Measurements from ENCODE around the gene PDE3B.
"Not testable (repeated sequence)": the region's sequence is repeated elsewhere in the genome, so short reads cannot be mapped to it uniquely, and the experiment has no call there.

Gene PDE3B

GRCh38 chr11:14626650-14627049 lies 17.0 kb upstream of the PDE3B start:
- H3K4me3 ChIP-seq (ENCODE audit: low read length): no peak overlapping the region
- no peak for TF ChIP-seq CTCF (conservative IDR thresholded peaks at IDR 0.05; ENCODE audit: low read depth, low read length)
- DNase-seq (ENCODE audit: low read depth): no peak

- not testable (repeated sequence) for DNase-seq (ENCODE audit: low read depth); H3K4me3 ChIP-seq (ENCODE audit: low read length)
Observed at GRCh38 chr11:14633506-14634224, 9.9 kb upstream of the PDE3B start.

GRCh38 chr11:14634813-14635212 lies 8.8 kb upstream of the PDE3B start:
- no peak overlapping the region for H3K4me3 ChIP-seq (ENCODE audit: low read length)
- TF ChIP-seq CTCF (conservative IDR thresholded peaks at IDR 0.05; ENCODE audit: low read depth, low read length): no peak
- DNase-seq (ENCODE audit: low read depth): no peak

GRCh38 chr11:14635546-14635945 lies 8.1 kb upstream of the PDE3B start:
- DNase-seq (ENCODE audit: low read depth): no peak

GRCh38 chr11:14636119-14636518 lies 7.5 kb upstream of the PDE3B start:
- TF ChIP-seq CTCF (conservative IDR thresholded peaks at IDR 0.05; ENCODE audit: low read depth, low read length): no peak
- DNase-seq (ENCODE audit: low read depth): no peak
- no peak overlapping the region for H3K4me3 ChIP-seq (ENCODE audit: low read length)

More at GRCh38 chr11:14635546-14635945, 8.1 kb upstream of the PDE3B start:
- no peak overlapping the region for H3K4me3 ChIP-seq (ENCODE audit: low read length)
- no peak for TF ChIP-seq CTCF (conservative IDR thresholded peaks at IDR 0.05; ENCODE audit: low read depth, low read length)

- H3K4me3 ChIP-seq (ENCODE audit: low read length): no peak overlapping the region
Observed at GRCh38 chr11:14637868-14638409, 5.7 kb upstream of the PDE3B start.

GRCh38 chr11:14638561-14638960 lies 5.0 kb upstream of the PDE3B start:
- no peak for DNase-seq (ENCODE audit: low read depth)
- H3K4me3 ChIP-seq (ENCODE audit: low read length): no peak overlapping the region
- TF ChIP-seq CTCF (conservative IDR thresholded peaks at IDR 0.05; ENCODE audit: low read depth, low read length): no peak

More at GRCh38 chr11:14637868-14638409, 5.7 kb upstream of the PDE3B start:
- no peak for TF ChIP-seq CTCF (conservative IDR thresholded peaks at IDR 0.05; ENCODE audit: low read depth, low read length)
- no peak for DNase-seq (ENCODE audit: low read depth)

Measured in retinal pigment epithelial cell (primary cell).